ENCODE measurements around the gene ZNF667.

Gene ZNF667

GRCh38 chr19:56476651-56477428 lies at the start of gene ZNF667:
TSS of gene ZNF667 (minus strand) at chr19:56477345. CDS start at chr19:56462370, 14,975 bp downstream.
- DNase-seq (ENCODE audit: low read depth), result peak; percentile 56

GRCh38 chr19:56525214-56525860 lies 48.2 kb upstream of the ZNF667 start:
- DNase-seq (ENCODE audit: low read depth), result no peak

- DNase-seq (ENCODE audit: low read depth), result no peak
Observed at GRCh38 chr19:56508290-56508778, 31.2 kb upstream of the ZNF667 start.

GRCh38 chr19:56507446-56508289 lies 30.5 kb upstream of the ZNF667 start, which contains the start of gene ZNF471:
TSS of gene ZNF471 (plus strand) at chr19:56507855. CDS start at chr19:56511572, 3,717 bp downstream.
- DNase-seq (ENCODE audit: low read depth), result peak; percentile 98

GRCh38 chr19:56504581-56504980 lies 27.4 kb upstream of the ZNF667 start:
- peak; percentile 36 for DNase-seq (ENCODE audit: low read depth)

- DNase-seq (ENCODE audit: low read depth), result no peak
Observed at GRCh38 chr19:56491399-56491798, 14.3 kb upstream of the ZNF667 start.

- peak; percentile 90 for DNase-seq (ENCODE audit: low read depth)
Observed at GRCh38 chr19:56477429-56478338, 539 bp upstream of the ZNF667 start.

- DNase-seq (ENCODE audit: low read depth), result no peak
Observed at GRCh38 chr19:56476093-56476492, 1.1 kb downstream of the ZNF667 start.

- no peak for DNase-seq (ENCODE audit: low read depth)
Observed at GRCh38 chr19:56474308-56474707, 2.8 kb downstream of the ZNF667 start.

GRCh38 chr19:56441206-56441792 lies 35.8 kb downstream of the ZNF667 start:
- no peak for DNase-seq (ENCODE audit: low read depth)

GRCh38 chr19:56423985-56424353 lies 53.2 kb downstream of the ZNF667 start:
- peak; percentile 3 for DNase-seq (ENCODE audit: low read depth)

- DNase-seq (ENCODE audit: low read depth), result peak; percentile 3
Observed at GRCh38 chr19:56423276-56423984, 53.7 kb downstream of the ZNF667 start.

GRCh38 chr19:56405062-56405461 lies 72.1 kb downstream of the ZNF667 start:
- DNase-seq (ENCODE audit: low read depth), result no peak

- DNase-seq (ENCODE audit: low read depth), result peak; percentile 20
Observed at GRCh38 chr19:56404705-56405056, 72.5 kb downstream of the ZNF667 start.

GRCh38 chr19:56403764-56404704 lies 73.1 kb downstream of the ZNF667 start, which contains the start of gene ZNF583:
TSS of gene ZNF583 (plus strand) at chr19:56404332. CDS start at chr19:56407115, 2,783 bp downstream.
- DNase-seq (ENCODE audit: low read depth), result peak; percentile 94

- peak; percentile 20 for DNase-seq (ENCODE audit: low read depth)
Observed at GRCh38 chr19:56403261-56403660, 73.9 kb downstream of the ZNF667 start.

- DNase-seq (ENCODE audit: low read depth), result peak; percentile 3
Observed at GRCh38 chr19:56400485-56400884, 76.7 kb downstream of the ZNF667 start.

- DNase-seq (ENCODE audit: low read depth), result no peak
Observed at GRCh38 chr19:56398809-56399208, 78.3 kb downstream of the ZNF667 start.

All from ELR (cell line).